Dermis blood vessel endothelial cell (primary cell): ENCODE measurements around the gene NCBP2L. TPM values are rescaled to one million over a fixed set of nuclear protein-coding genes. Genes with fewer than 3 reads are reported as not detected.
A peak's percentile ranks its signal among the peaks of the same experiment; 100 is the strongest.

Source experiments
- DNase-seq: peaks from one replicate; pipeline ENCODE4 v3.0.0; 2010
- total RNA-seq: library from RNA; depleted of rRNA; stranded (reverse); fragments of >200 nt; gene quantifications from 2 replicates; pipeline ENCODE4 v1.2.3, GENCODE V29; 2014

NCBP2L gene
- total RNA-seq, 1 donor from 2014 or later = not detected

DNA sequence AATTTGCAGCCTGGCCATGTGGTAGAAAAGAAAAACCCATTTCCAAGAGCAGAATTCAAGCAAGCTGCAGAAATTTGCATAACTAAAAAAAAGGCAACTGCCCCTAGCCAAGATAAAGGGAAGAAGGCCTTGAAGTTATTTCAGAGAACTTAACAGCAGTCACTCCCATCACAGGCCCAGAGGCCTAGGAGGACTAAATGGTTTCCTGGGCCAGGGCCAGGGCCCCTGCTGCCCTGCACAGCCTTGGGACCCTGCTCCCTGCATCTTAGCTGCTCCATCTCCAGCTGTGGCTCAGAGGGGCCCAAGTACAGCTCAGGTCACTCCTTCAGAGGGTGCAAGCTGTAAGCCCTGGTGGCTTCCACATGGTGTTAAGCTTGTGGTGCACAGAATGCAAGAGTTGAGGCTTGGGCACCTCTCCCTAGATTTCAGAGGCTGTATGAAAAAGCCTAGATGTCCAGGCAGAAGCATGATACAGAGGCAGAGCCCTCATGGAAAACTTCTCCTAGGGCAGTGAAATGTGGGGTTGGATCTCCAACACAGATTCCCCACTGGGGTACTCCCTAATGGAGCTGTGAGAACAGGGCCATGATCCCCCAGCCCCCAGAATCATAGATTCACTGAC is 41.5 kb downstream of the NCBP2L start:
- no peak for DNase-seq

- DNase-seq = no peak
Measured at GRCh38 chrX:107823042-107823441, 45.5 kb downstream of the NCBP2L start.

DNA sequence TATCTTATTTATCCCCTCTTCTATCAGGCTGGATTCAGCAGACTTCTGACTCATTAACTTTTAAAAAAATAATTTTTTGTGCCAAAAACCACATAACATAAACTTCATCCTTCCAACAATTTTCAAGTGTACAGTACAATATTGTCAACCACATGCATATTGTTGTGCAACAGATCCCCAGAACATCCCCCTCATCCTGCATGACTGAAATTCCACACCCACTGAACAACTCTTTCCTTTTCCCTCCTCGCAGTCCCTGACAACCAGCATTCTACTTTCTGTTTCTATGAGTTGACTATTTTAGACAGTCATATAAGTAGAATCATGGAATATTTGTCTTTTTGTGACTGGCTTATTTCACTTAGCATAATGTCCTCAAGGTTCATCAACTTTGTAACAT is 45.9 kb downstream of the NCBP2L start:
- peak; percentile 61 for DNase-seq

DNA sequence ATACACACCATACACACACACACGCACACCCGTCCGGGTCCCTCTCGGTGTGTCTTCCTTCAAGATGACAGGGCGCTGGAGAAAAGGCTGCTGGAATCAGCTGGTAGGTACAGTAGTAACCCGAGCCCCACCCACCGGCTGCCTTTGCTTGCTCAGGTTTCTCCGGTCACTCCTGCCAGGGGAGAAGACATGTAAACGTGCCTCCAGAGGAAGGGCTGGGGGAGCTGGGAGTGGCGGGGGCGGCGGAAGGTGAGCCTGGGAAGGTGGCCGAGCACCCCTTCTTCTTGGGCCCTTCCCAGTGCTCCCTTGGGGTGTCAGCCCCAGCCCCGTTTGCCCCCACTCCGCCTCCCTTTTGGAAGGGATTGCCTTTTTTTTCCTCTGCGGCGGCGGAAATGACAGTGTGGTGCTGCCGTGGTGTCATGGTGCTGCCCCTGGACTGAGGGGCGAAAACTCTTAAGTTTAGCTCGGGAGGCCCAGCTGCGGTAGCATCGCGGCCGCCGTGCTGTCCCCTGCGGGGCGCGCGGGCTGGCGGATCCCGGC is 48.2 kb downstream of the NCBP2L start, which contains the start of gene MID2:
Gene MID2 (plus strand): TSS at position 169 of the 540 bp plus-strand sequence. CDS start 561 bp downstream, outside the sequence.
- DNase-seq = peak; percentile 65

DNA sequence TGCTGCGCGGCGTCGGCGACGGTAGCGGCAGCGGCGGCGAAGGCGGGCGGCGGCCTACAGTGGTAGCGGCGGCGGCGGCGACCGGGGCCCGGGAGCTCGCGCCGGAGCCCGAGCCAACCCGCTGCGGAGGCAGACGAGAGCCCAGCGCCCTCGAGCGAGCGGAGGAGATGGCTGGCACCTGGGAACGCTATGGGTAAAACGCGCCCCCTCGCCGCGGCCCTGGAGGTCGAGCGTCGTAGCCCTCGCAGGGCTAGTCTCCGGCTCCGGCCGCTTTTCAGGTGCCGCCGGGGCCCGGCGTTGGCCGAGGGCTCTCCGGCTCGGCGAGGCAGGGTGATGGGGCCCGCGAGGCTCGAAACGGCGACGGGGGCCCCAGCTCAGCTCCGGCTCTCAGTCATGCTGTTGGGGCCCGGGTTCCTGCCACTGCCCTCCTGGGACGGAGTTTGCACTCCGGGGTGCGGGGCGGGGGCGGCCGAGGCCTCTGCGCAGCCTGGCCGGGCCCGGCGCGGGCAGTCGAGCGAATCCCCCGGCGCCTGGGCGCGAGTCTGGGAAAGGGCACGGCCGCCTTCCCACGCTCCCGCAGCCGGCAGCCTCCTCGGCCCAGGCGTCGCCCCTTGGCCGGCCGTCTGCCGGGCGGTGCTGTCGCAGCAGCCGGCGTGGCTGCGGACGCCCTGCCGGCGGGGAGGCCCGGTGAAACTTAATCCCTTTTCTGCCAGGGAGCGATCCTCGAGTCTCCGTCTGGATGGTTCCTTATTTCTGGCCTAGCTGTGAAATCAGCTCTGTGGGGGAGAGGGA is 48.9 kb downstream of the NCBP2L start:
- peak; percentile 53 for DNase-seq

DNA sequence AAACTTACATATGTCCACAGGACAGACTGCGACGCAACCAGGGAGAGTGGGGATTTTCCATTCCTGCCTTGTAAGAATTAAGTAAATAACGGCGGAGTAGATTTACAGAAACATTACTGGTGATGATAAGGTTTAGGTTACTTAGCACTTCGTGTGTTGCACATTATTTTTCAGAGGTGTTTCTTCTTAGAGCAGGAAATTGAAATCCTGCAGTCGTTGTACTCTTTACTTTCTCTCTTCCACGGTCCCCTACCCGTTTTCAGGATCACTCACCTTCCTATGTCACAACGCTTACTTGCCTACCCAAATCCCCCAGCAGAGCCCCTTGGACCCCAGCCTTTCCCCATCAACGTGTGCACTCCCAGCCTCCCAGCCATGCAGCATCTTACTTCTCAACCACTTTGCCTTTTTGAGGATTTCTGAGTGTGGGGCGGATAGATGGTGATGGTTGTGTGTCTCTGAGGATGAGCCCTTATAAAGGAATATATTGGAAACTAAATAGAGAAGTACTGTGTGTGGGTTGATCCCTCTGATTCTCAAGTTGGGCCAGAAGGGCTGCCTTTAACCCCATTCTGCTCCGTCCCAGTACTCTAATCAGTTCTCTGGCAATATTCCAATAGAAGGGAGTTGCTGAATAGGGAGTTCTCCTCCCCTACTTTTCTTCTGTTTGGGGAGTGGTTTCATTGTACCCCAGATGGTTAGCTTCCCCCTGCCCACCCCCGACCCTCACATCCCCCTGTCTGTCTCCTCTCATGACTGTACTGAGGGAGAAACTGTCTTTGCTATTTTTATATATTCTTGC is 49.7 kb downstream of the NCBP2L start:
- DNase-seq = peak; percentile 13

GRCh38 chrX:107827852-107828251 is 50.3 kb downstream of the NCBP2L start:
- peak; percentile 8 for DNase-seq

DNA sequence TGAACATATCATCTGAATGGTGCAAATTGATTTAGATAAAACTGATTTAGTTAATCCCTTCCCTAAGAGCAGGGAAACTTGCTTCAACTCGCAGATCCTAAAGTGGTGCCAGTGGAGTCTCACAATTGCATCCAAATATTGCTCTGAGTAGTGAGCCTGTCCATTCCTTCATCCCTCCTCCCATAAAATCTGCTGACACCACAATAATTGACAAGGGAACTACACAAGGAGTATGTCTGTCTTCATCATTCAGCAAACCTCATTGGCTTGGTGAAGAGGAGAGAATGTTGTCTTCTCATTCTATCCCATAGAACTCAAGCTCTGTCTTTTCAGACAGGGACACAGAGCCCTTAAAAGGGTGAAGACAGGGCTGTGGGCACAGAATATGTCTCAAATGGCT is 52.3 kb downstream of the NCBP2L start:
- DNase-seq = no peak

- DNase-seq = peak; percentile 63
Measured at GRCh38 chrX:107831071-107831730, 53.7 kb downstream of the NCBP2L start.

DNA sequence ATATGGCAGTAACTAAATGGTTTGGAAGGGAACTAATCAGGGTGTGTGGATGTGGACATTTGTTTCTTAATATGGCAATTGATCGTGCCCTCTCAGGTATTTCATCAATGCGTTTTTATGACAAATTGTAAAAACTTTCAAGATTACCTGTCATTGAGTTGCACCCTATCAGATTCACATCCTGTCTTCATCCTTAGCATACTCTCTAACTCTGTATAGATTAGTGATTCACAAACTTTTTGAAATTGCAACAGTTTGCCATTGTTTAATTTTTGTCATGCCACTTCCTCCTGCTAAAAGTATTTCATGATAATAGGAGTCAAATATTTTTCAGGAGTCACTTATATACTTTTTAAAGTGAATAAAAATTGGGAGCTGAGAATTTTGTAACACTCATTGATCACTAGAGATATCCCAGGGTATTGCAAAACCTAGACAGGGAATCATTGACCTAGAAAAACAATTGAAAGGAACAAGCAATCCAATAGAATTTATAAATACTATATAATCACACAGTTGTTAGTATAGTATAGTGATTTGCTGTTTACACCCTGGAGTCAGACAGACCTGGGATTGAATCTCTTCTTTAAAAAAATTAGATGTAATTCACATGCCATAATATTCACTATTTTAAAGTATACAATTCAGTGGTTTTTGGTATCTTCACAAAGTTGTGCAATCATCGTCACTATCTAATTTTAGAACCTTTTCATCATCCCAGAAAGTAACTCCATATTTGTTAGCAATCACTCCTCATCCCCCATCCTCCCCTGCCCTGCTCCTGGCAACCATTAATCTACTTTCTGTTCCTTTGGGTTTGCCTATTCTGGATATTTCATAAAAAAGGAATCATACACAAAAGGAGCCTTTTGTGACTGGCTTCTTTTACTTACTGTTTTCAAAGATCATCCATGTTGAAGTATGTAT is 57.0 kb downstream of the NCBP2L start:
- DNase-seq = no peak

DNA sequence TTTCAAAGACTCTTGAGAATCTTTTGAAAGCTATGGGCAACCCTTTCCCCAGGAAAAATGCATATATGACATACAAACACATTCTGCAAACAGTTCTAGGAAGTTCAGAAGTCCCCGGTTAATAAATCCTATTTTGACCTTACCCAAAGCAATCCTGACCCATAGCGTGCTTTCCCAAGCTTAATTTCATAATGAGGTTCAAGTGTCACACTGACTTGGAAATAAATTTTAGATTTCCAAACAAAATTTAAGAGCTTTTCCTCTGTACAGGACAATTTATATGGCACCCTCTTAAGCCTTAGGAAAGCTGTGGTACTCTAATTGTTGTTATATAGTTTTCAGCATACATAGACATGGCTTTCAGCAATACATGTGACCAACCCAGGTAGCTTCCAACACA is 59.4 kb downstream of the NCBP2L start:
- DNase-seq = no peak

DNA sequence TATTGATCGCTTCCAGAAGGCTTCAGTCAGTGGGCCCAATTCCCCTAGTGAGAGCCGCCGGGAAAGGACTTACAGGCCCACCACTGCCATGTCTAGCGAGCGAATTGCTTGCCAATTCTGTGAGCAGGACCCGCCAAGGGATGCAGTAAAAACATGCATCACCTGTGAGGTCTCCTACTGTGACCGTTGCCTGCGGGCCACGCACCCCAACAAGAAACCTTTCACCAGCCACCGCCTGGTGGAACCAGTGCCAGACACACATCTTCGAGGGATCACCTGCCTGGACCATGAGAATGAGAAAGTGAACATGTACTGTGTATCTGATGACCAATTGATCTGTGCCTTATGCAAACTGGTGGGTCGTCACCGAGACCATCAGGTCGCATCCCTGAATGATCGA is 63.4 kb downstream of the NCBP2L start:
- DNase-seq = no peak

GRCh38 chrX:107842715-107843400 is 65.3 kb downstream of the NCBP2L start:
- DNase-seq = peak; percentile 31

Other genes starting within 250 kb of the NCBP2L start
- gene PRPS1, start 149.2 kb upstream of the NCBP2L start, total RNA-seq = 25.7 and 39.5 TPM in 2 replicates
- 51.6 and 56.3 TPM in 2 replicates for gene TSC22D3, start 1.9 kb upstream of the NCBP2L start, total RNA-seq
- 114 and 159 TPM in 2 replicates for gene MID2, start 48.1 kb downstream of the NCBP2L start, total RNA-seq
- gene TEX13B, start 204.6 kb downstream of the NCBP2L start, total RNA-seq = not detected in 2 replicates